Coronary artery (tissue), 2 donors: ENCODE data around the gene SLC26A3.

Experiments used
- DNase-seq: peaks from one replicate; pipeline ENCODE4 v3.0.0-alpha.2; 2017; ENCODE audit warnings: low spot score
- H3K27ac ChIP-seq, 2 donors: fragments of 200-600 bp; sonication (generic); one replicate each; pipeline ENCODE4 v1.5.1; 2016 to 2019
- H3K4me3 ChIP-seq: fragments of 200-600 bp; sonication (generic); 2 replicates; pipeline ENCODE4 v1.5.1; 2016; ENCODE audit warnings: mild to moderate bottlenecking, moderate library complexity
- TF ChIP-seq, protein P1 (sequence below): fragments of 200-600 bp; sonication (generic); IDR thresholded peaks from one replicate; pipeline ENCODE4 v1.5.1; 2019; ENCODE audit warnings: antibody characterized with exemption

Gene SLC26A3

DNA sequence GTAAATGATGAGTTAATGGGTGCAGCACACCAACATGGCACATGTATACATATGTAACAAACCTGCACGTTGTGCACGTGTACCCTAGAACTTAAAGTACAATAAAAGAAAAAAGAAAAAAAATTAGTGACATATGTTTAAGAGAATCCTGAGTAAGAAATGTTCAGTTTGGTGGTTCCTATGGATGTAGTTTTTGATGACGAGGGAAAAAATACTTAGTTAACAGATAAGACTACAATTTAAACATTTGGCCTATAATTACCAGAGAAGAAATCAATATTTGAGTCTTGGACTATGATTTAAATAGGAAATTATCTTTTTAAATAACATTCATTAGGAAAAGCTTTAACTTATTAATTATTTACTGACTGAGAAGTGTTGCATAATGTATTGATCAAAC lies 39.2 kb upstream of the SLC26A3 start:
- H3K4me3 ChIP-seq: no peak overlapping the region
- DNase-seq: no peak
- TF ChIP-seq, protein P1, sequence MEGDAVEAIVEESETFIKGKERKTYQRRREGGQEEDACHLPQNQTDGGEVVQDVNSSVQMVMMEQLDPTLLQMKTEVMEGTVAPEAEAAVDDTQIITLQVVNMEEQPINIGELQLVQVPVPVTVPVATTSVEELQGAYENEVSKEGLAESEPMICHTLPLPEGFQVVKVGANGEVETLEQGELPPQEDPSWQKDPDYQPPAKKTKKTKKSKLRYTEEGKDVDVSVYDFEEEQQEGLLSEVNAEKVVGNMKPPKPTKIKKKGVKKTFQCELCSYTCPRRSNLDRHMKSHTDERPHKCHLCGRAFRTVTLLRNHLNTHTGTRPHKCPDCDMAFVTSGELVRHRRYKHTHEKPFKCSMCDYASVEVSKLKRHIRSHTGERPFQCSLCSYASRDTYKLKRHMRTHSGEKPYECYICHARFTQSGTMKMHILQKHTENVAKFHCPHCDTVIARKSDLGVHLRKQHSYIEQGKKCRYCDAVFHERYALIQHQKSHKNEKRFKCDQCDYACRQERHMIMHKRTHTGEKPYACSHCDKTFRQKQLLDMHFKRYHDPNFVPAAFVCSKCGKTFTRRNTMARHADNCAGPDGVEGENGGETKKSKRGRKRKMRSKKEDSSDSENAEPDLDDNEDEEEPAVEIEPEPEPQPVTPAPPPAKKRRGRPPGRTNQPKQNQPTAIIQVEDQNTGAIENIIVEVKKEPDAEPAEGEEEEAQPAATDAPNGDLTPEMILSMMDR: no peak

GRCh38 chr7:107838816-107839565 lies 36.0 kb upstream of the SLC26A3 start:
- no peak for DNase-seq
- no peak overlapping the region for H3K4me3 ChIP-seq
- TF ChIP-seq, protein P1: no peak
- H3K27ac ChIP-seq: no peak overlapping the region

More for the DNA sequence above, 39.2 kb upstream of the SLC26A3 start:
- H3K27ac ChIP-seq: no peak overlapping the region

- H3K4me3 ChIP-seq: no peak overlapping the region
- DNase-seq: no peak
Observed at GRCh38 chr7:107838024-107838601, 35.1 kb upstream of the SLC26A3 start.

GRCh38 chr7:107837145-107837512 lies 34.1 kb upstream of the SLC26A3 start:
- no peak overlapping the region for H3K4me3 ChIP-seq
- TF ChIP-seq, protein P1: no peak
- no peak for DNase-seq
- H3K27ac ChIP-seq: no peak overlapping the region

More at GRCh38 chr7:107838024-107838601, 35.1 kb upstream of the SLC26A3 start:
- TF ChIP-seq, protein P1: no peak
- no peak overlapping the region for H3K27ac ChIP-seq

- TF ChIP-seq, protein P1: no peak
- no peak for DNase-seq
- H3K27ac ChIP-seq: no peak overlapping the region
- no peak overlapping the region for H3K4me3 ChIP-seq
Observed at GRCh38 chr7:107836237-107837144, 33.5 kb upstream of the SLC26A3 start.

DNA sequence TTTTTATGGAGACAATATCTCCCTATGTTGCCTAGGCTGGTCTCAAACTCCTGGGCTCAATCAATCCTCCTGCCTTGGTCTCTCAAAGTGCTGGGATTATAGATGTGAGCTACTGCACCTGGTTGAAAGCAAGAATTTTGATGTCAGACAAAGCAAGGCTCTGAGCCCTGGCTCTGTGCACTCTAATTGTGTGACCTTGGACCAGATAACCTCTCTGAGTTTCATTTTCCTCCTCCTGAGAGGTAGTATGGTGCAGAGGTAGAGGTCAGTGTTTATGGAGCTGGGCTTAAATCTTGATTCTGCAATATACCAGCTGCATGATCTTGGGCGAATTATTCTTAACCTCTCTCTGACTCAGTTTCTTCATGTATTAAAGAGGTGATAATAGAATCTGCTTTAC lies 31.4 kb upstream of the SLC26A3 start:
- DNase-seq: no peak
- no peak overlapping the region for H3K27ac ChIP-seq
- H3K4me3 ChIP-seq: no peak overlapping the region
- TF ChIP-seq, protein P1: no peak
